A549 (cell line): Measurements from ENCODE around the gene GPR26. TPM values are rescaled to one million over a fixed set of nuclear protein-coding genes. Genes with fewer than 3 reads are reported as not detected.

Experiments
- ATAC-seq, 2 experiments: fragments of 200-7000 bp in 1 of 2; fragments of >200 bp in 1 of 2; cut with Nextera tagmentation in 1 of 2; cut with Tn5 transposase in 1 of 2; 3 replicates each; pipeline versions ENCODE4 v1.8.0 to v1.9.1; 2018 to 2020; ENCODE audit warnings: mild to moderate bottlenecking in 1 of 2, moderate library complexity in 1 of 2
- CTCF ChIA-PET: fragments of 300-600 bp; sonication (Branson Sonifier 250); formaldehyde crosslinking; extraction: SDS; loops from one replicate; lab custom pipeline; 2021; ENCODE audit warnings: antibody characterized with exemption, inconsistent platforms; lab: Yijun Ruan, JAX
- POLR2A ChIA-PET: fragments of 350-600 bp; formaldehyde crosslinking; extraction: SDS; loops from one replicate; lab custom pipeline; 2021; ENCODE audit warnings: antibody characterized with exemption, inconsistent platforms; lab: Yijun Ruan, JAX
- DNase-seq, 2 experiments: peaks; one replicate each; pipeline versions ENCODE4 v3.0.0 to v3.0.0-alpha.2; 2011 to 2016; ENCODE audit warnings: low read depth in 1 of 2, low spot score in 1 of 2
- FAIRE-seq: peaks from 2 replicates; lab custom pipeline; 2011; peaks lifted over from hg19 to GRCh38; lab: Jason Lieb, UNC
- H3K27ac ChIP-seq, 2 experiments: fragments of >200 bp; sonication (Bioruptor Twin); formaldehyde crosslinking; 3 replicates each; pipeline ENCODE4 v1.5.1; 2016 to 2017
- H3K4me1 ChIP-seq: fragments of >200 bp; sonication (Bioruptor Twin); formaldehyde crosslinking; 3 replicates; pipeline ENCODE4 v1.6.1; 2016
- H3K4me2 ChIP-seq: fragments of >200 bp; sonication (Bioruptor Twin); formaldehyde crosslinking; 3 replicates; pipeline ENCODE4 v1.6.1; 2016
- H3K4me3 ChIP-seq: fragments of >200 bp; sonication (Bioruptor Twin); formaldehyde crosslinking; 3 replicates; pipeline ENCODE4 v1.5.1; 2016
- H3K9me3 ChIP-seq: fragments of >200 bp; sonication (Bioruptor Twin); formaldehyde crosslinking; 3 replicates; pipeline ENCODE4 v1.6.1; 2016
- BCL3 ChIP-seq: fragments of >200 bp; sonication (Bioruptor Twin); formaldehyde crosslinking; IDR thresholded peaks from 3 replicates; pipeline ENCODE4 v1.6.1; 2016
- CBX2 ChIP-seq: fragments of 200-600 bp; sonication (generic); IDR thresholded peaks from 2 replicates; pipeline ENCODE4 v1.6.1; 2016; ENCODE audit warnings: low read depth, mild to moderate bottlenecking, borderline replicate concordance
- CBX8 ChIP-seq: fragments of 200-600 bp; sonication (generic); IDR thresholded peaks from 2 replicates; pipeline ENCODE4 v1.6.1; 2016
- E2F6 ChIP-seq: IDR thresholded peaks from 2 replicates; pipeline ENCODE4 v1.6.1; 2012; ENCODE audit warnings: low read depth, borderline replicate concordance
- EHF ChIP-seq: fragments of 250-450 bp; sonication (Bioruptor Pico); IDR thresholded peaks from 2 replicates; pipeline ENCODE4 v1.5.0; 2020; ENCODE audit warnings: mild to moderate bottlenecking
- ESRRA ChIP-seq: fragments of 150-350 bp; IDR thresholded peaks from 2 replicates; pipeline ENCODE4 v1.6.1; 2014; ENCODE audit warnings: mild to moderate bottlenecking, low read length, borderline replicate concordance
- FOSB ChIP-seq: fragments of 250-450 bp; sonication (Bioruptor Pico); IDR thresholded peaks from 2 replicates; pipeline ENCODE4 v1.5.0; 2020; ENCODE audit warnings: mild to moderate bottlenecking, moderate library complexity
- FOXS1 ChIP-seq: fragments of 250-450 bp; sonication (Bioruptor Pico); IDR thresholded peaks from 2 replicates; pipeline ENCODE4 v1.5.0; 2020; ENCODE audit warnings: mild to moderate bottlenecking, moderate library complexity
- HDAC2 ChIP-seq: fragments of 200-600 bp; sonication (generic); IDR thresholded peaks from 2 replicates; pipeline ENCODE4 v1.6.1; 2016
- HMGXB4 ChIP-seq: fragments of 250-450 bp; sonication (Bioruptor Pico); IDR thresholded peaks from 2 replicates; pipeline ENCODE4 v1.5.0; 2021; ENCODE audit warnings: mild to moderate bottlenecking, moderate library complexity, borderline replicate concordance
- HOXB13 ChIP-seq: fragments of 250-450 bp; sonication (Bioruptor Pico); IDR thresholded peaks from 2 replicates; pipeline ENCODE4 v1.5.0; 2020; ENCODE audit warnings: low read depth, mild to moderate bottlenecking, moderate library complexity
- KDM1A ChIP-seq: fragments of 200-600 bp; sonication (generic); IDR thresholded peaks from 2 replicates; pipeline ENCODE4 v1.6.1; 2016; ENCODE audit warnings: low read depth, mild to moderate bottlenecking
- MAFK ChIP-seq: fragments of 450-650 bp; IDR thresholded peaks from 2 replicates; pipeline ENCODE4 v1.6.1; 2014; ENCODE audit not compliant: partially characterized antibody
- MAX ChIP-seq: IDR thresholded peaks from 2 replicates; pipeline ENCODE4 v1.6.1; 2012
- MYC ChIP-seq: IDR thresholded peaks from 2 replicates; pipeline ENCODE4 v1.6.1; 2012; ENCODE audit warnings: mild to moderate bottlenecking, inconsistent platforms, low read length, improper control_type of control experiment, borderline replicate concordance
- NR3C1 ChIP-seq: fragments of >200 bp; sonication (Bioruptor Twin); formaldehyde crosslinking; IDR thresholded peaks from 3 replicates; pipeline ENCODE4 v1.6.1; 2017
- POLR2AphosphoS2 ChIP-seq: conservative IDR thresholded peaks from 2 replicates; pipeline ENCODE4 v1.6.1; 2012; ENCODE audit warnings: low read length, improper control_type of control experiment, inconsistent platforms
- RAD21 ChIP-seq, 2 experiments: fragments of >200 bp in 1 of 2; sonication (Bioruptor Twin) in 1 of 2; formaldehyde crosslinking in 1 of 2; IDR thresholded peaks in 1 of 2; conservative IDR thresholded peaks in 1 of 2; 2 replicates in 1 of 2; 3 replicates in 1 of 2; pipeline ENCODE4 v1.6.1; 2012 to 2018; ENCODE audit warnings: inconsistent platforms in 1 of 2
- RARB ChIP-seq: fragments of 250-450 bp; sonication (Bioruptor Pico); IDR thresholded peaks from 2 replicates; pipeline ENCODE4 v1.8.0; 2021; ENCODE audit warnings: mild to moderate bottlenecking, moderate library complexity
- RFX5 ChIP-seq: fragments of 450-650 bp; IDR thresholded peaks from 2 replicates; pipeline ENCODE4 v1.7.1; 2014; ENCODE audit warnings: antibody characterized with exemption, mild to moderate bottlenecking, moderate library complexity
- SMC3 ChIP-seq: fragments of >200 bp; sonication (Bioruptor Twin); formaldehyde crosslinking; IDR thresholded peaks from 3 replicates; pipeline ENCODE4 v1.6.1; 2018; ENCODE audit warnings: inconsistent platforms
- USF2 ChIP-seq: fragments of 450-650 bp; IDR thresholded peaks from 2 replicates; pipeline ENCODE4 v1.6.1; 2014; ENCODE audit warnings: antibody characterized with exemption
- ZNF302 ChIP-seq: fragments of 250-450 bp; sonication (Bioruptor Pico); IDR thresholded peaks from 2 replicates; pipeline ENCODE4 v1.9.0; 2021; ENCODE audit warnings: inconsistent platforms, mild to moderate bottlenecking, moderate library complexity
- WGBS: methylation state at CpG from one replicate; pipeline ENCODE4 v1.1.6; 2017; ENCODE audit errors: missing lambda C conversion rate; 5-methylcytosine and 5-hydroxymethylcytosine counted together
- polyA plus RNA-seq, 4 experiments: library from polyadenylated mRNA; depleted of rRNA in 3 of 4; stranded (reverse); fragments of >200 nt; fragmentation: RNase III in 1 of 4; extraction: RNeasy Plus Mini Kit Qiagen cat#74134 plus additional on column Dnase treatment in 1 of 4; gene quantifications; 2 replicates in 3 of 4; 3 replicates in 1 of 4; pipeline ENCODE4 v1.2.3, GENCODE V29; 2011 to 2017

Gene GPR26
- polyA plus RNA-seq, 2 of the 4 experiments (the other 2 are of a cell fraction), result not detected

GRCh38 chr10:123724747-123725146 lies 58.6 kb downstream of the GPR26 start:
- TF ChIP-seq RARB (CRISPR knock-in tag) (no peak), E2F6 (no peak), CBX8 (no peak), SMC3 (no peak), FOSB (CRISPR knock-in tag) (no peak), ZNF302 (CRISPR knock-in tag) (no peak), KDM1A (no peak), EHF (CRISPR knock-in tag) (no peak), HDAC2 (no peak)
- Histone ChIP-seq H3K4me1 (no peaks in the 10 kb centered on the region), H3K9me3 (no peaks in the 10 kb centered on the region), H3K4me3 (no peak overlapping the region), H3K4me2 (no peak overlapping the region), H3K27ac (no peak overlapping the region)
- WGBS, result 47% methylated on average over 12 of the region's 12 CpGs
- DNase-seq, result no peak
- POLR2A ChIA-PET, result no interaction called here
- FAIRE-seq, result no peak
- no peak for ATAC-seq
- CTCF ChIA-PET, result no interaction called here

GRCh38 chr10:123726381-123726780 lies 60.2 kb downstream of the GPR26 start:
- Histone ChIP-seq H3K9me3 (peaks cover 4% of the 10 kb centered on the region; the same call in 2 of the 3 replicates), H3K4me3 (no peak overlapping the region), H3K4me1 (no peaks in the 10 kb centered on the region)
- CTCF ChIA-PET, result interaction anchor here (0.9 kb wide), 1 partner anchor 23 kb away, joined by 3 read pairs; no protein-coding TSS in a partner anchor
- FAIRE-seq, result no peak
- no peak for TF ChIP-seq FOSB (CRISPR knock-in tag)
- TF ChIP-seq HOXB13 (CRISPR knock-in tag), result no peak
- no peak for TF ChIP-seq BCL3
- no peak for TF ChIP-seq CBX2
- no peak for TF ChIP-seq SMC3
- no peak for TF ChIP-seq RFX5
- no peak for TF ChIP-seq MAFK
- TF ChIP-seq MYC, result no peak
- no peak for TF ChIP-seq MAX
- TF ChIP-seq USF2, result no peak
- TF ChIP-seq NR3C1, result no peak
- TF ChIP-seq, all 56 proteins: peak for 0
- POLR2A ChIA-PET, result no interaction called here
- WGBS, result 36% methylated on average over 3 of the region's 3 CpGs
- Histone ChIP-seq H3K4me2 (no peak overlapping the region), H3K27ac (no peak overlapping the region)
- DNase-seq, result no peak
- no peak for ATAC-seq

- WGBS, result 5% methylated on average over 2 of the region's 2 CpGs
- ATAC-seq, result no peak
- no peak overlapping the region for H3K4me2 ChIP-seq
- peaks cover 4% of the 10 kb centered on the region; the same call in 2 of the 3 replicates for H3K9me3 ChIP-seq
- DNase-seq, result no peak
- no peak for FAIRE-seq
- H3K4me3 ChIP-seq, result no peak overlapping the region
- no peak for TF ChIP-seq HMGXB4 (CRISPR knock-in tag)
- TF ChIP-seq SMC3, result no peak
- TF ChIP-seq ZNF302 (CRISPR knock-in tag), result no peak
- no peak for TF ChIP-seq ESRRA
- TF ChIP-seq MYC, result no peak
- TF ChIP-seq POLR2AphosphoS2, result no peak
- no peak for TF ChIP-seq RAD21 (conservative IDR thresholded peaks at IDR 0.05 in 1 of 2, IDR thresholded peaks at IDR 0.05 in 1 of 2)
- TF ChIP-seq FOXS1 (CRISPR knock-in tag), result no peak
- TF ChIP-seq MAFK, result no peak
- no peak overlapping the region for H3K27ac ChIP-seq
- CTCF ChIA-PET, result interaction anchor here (0.9 kb wide), 1 partner anchor 23 kb away, joined by 3 read pairs; no protein-coding TSS in a partner anchor
- POLR2A ChIA-PET, result no interaction called here
- no peaks in the 10 kb centered on the region for H3K4me1 ChIP-seq
These were observed 60.7 kb downstream of the GPR26 start for GRCh38 chr10:123726836-123727235.
